ENCODE results near the gene CNDP1.

CNDP1 gene

DNA sequence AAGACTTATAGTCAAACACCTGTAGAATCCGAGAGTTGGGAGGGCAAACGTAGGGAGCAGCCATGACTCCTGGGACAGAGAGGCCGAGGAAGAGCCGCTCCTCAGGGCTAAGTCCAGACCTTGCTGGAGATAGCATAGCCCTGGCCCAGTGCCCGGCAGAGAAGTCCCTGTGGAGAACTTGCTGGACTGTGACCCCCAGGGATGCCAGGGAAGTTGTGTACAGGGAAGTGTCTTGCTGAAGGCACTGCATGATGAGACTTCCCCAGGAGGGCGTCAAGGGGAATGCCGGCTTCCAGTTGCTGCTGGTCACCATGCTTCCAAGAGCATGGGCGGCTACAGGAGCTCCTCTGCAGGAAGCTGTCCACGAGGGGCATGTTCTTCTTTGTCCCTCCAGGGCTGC lies 8.6 kb upstream of the CNDP1 start:
- Mint-ChIP-seq H3K27ac (no peak overlapping the region), H3K4me3 (no peak overlapping the region), H3K27me3 (no peaks in the 10 kb centered on the region), H3K9me3 (no peaks in the 10 kb centered on the region), H3K36me3 (peaks cover 9% of the 10 kb centered on the region), H3K4me1 (no peaks in the 10 kb centered on the region)

DNA sequence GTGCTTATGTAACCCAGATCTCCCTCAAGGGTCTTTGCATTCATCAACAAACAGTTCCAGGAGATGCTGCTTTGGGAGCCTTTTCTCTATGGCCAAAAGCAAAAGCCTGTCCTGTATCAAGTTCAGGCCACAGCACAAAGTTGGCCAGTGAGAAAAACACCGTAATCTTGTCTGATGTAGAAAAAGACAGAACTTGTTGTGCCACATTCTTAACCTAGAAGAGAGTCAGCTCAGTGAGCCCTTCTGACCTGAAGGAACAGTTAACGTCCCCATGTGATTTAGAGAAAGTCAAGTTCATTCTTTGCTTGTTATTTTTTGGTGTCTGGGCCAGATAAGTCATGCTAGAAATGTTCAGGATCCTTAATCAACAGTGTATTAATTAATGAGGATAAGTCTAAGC lies 7.8 kb upstream of the CNDP1 start:
- H3K27ac Mint-ChIP-seq, result no peak overlapping the region
- H3K27me3 Mint-ChIP-seq, result no peaks in the 10 kb centered on the region
- H3K9me3 Mint-ChIP-seq, result no peaks in the 10 kb centered on the region

DNA sequence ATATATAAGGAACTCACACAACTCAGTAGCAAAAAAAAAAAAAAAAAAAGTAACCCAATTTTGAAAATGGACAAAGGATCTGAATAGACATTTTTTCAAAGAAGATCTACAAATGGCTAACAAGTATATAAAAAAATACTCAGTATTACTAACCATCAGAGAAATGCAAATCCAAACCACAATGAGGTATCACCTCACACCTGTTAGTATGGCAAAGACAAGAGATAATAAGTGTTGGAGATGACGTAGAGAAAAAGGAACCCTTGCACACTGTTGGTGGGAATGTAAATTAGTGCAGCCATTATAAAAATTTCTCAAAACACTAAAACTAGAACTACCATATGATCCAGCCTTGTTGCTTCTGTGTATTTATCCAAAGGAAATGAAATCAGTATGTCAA lies 5.8 kb upstream of the CNDP1 start:
- no peaks in the 10 kb centered on the region for H3K4me1 Mint-ChIP-seq
- no peaks in the 10 kb centered on the region for H3K9me3 Mint-ChIP-seq
- H3K27ac Mint-ChIP-seq, result no peak overlapping the region
- H3K36me3 Mint-ChIP-seq, result peaks cover 2% of the 10 kb centered on the region
- no peak overlapping the region for H3K4me3 Mint-ChIP-seq
- no peaks in the 10 kb centered on the region for H3K27me3 Mint-ChIP-seq

More for the DNA sequence above, 7.8 kb upstream of the CNDP1 start:
- Mint-ChIP-seq H3K4me3 (no peak overlapping the region), H3K4me1 (no peaks in the 10 kb centered on the region), H3K36me3 (peaks cover 2% of the 10 kb centered on the region)

DNA sequence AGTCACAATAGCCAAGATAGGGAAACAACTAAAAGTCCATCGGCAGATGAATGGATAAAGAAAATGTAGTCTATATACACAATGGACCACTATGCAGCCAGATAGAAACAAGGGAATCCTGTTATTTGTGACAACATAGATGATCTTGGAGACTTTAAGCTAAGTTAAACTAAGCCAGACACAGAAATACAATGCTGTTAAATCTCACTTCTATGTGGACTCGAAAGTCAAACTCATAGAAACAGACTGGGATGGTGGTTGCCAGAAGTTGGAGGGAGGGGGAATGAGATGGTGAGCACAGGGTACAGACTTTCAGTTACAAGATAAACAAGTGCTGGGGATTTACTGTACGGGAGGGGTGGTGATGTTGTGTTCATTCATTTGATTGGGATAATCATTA lies 5.4 kb upstream of the CNDP1 start:
- Mint-ChIP-seq H3K9me3 (no peaks in the 10 kb centered on the region), H3K27ac (no peak overlapping the region), H3K4me3 (no peak overlapping the region), H3K27me3 (no peaks in the 10 kb centered on the region), H3K36me3 (peaks cover 2% of the 10 kb centered on the region), H3K4me1 (no peaks in the 10 kb centered on the region)

DNA sequence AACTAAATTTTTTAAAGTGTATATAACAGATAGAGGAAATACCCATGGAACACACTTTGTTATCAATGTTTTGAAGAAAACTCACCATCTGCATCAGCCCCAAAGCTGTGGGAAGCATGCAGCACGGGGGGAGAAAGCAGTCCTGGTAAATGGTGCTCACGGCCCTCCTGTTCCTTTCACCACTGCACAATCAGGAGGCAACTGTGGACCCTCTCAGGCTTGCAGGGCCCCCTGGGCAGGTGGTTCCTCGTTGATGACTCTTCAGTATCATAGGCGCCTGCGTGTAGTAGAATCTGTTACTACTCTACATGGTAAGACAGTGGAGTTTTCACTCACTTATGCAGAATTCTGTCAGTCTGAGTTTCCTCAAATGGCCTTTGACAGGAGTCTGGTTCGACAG lies 4.9 kb upstream of the CNDP1 start:
- Mint-ChIP-seq H3K4me3 (no peak overlapping the region), H3K27ac (no peak overlapping the region), H3K4me1 (no peaks in the 10 kb centered on the region), H3K9me3 (no peaks in the 10 kb centered on the region), H3K27me3 (no peaks in the 10 kb centered on the region), H3K36me3 (peaks cover under 1% of the 10 kb centered on the region)

DNA sequence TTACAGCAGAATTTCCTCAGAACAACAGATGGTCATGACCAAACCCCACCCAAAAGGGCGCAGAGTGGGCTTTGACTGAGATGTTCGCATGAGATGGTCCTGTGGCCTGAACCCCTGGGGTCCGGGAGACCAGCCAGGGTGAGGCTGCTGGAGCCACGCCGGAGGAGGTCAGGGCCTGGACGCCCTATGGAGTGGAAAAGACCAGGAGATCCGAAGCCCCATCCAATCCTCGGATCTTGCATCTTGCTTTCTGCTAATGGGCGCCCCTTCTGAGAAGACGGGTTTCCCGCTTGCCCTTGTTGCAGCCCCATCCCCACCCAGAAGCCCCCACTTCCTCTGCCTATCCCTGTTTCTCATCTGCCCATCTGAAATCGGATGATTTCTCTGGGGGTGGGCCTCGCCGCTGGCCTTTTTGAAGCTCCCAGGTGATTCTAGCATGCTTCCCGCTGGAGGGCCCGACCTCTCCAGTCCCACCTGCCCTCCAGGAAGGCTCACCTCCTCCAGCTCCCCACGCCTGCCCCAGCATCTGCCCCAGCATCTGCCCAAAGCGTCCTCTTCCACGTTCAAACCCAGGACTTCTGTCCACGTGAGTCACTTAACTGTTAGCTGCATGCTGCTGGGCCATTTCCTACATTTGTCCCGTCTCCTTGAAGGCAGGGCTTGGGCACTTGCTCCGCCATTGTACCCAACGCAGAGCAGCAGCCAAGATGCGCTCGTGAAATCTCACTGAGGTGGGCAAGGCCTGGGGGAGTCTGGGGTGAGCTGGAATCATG lies 4.3 kb upstream of the CNDP1 start:
- no peak overlapping the region for H3K27ac Mint-ChIP-seq
- H3K9me3 Mint-ChIP-seq, result no peaks in the 10 kb centered on the region
- no peaks in the 10 kb centered on the region for H3K27me3 Mint-ChIP-seq
- H3K4me1 Mint-ChIP-seq, result no peaks in the 10 kb centered on the region
- H3K36me3 Mint-ChIP-seq, result no peaks in the 10 kb centered on the region
- H3K4me3 Mint-ChIP-seq, result no peak overlapping the region

DNA sequence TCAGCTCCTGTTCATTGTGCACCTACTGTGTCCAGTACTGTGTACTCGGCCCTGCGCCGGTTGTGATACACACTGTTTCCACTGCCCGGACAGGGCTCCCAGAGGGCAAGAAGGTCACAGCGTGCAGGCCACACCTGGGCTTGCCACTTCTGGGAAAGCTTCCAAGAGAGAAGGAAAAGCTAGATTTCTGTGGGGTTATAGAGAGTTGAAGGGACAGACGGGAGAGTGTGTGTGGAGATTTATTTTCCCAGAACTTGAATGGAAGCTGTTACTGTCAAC lies 3.8 kb upstream of the CNDP1 start:
- no peaks in the 10 kb centered on the region for H3K4me1 Mint-ChIP-seq
- no peak overlapping the region for H3K27ac Mint-ChIP-seq
- H3K4me3 Mint-ChIP-seq, result no peak overlapping the region
- H3K36me3 Mint-ChIP-seq, result no peaks in the 10 kb centered on the region
- H3K9me3 Mint-ChIP-seq, result no peaks in the 10 kb centered on the region
- no peaks in the 10 kb centered on the region for H3K27me3 Mint-ChIP-seq

DNA sequence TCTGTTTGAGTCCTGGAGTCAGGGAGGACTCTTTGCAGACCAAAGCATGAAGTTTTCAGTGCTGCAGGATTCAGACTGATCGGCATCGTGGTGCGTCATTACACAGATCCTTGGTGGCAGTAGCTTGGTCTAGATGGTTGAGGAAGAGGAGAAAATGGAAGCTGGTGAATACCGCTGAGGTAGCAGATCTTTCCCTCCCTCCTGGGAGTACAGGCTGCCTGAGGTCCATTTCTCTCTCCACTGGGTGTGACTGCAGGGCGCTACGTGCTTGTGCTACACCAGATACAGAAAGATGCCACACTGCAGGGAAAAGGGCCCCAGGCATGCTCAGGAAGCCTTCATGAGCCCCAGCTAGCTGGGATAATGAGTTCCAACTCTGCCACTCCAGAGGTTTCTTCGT lies 3.3 kb upstream of the CNDP1 start:
- no peak overlapping the region for H3K27ac Mint-ChIP-seq
- H3K4me3 Mint-ChIP-seq, result no peak overlapping the region
- H3K27me3 Mint-ChIP-seq, result no peaks in the 10 kb centered on the region
- no peaks in the 10 kb centered on the region for H3K4me1 Mint-ChIP-seq
- no peaks in the 10 kb centered on the region for H3K36me3 Mint-ChIP-seq
- H3K9me3 Mint-ChIP-seq, result no peaks in the 10 kb centered on the region

DNA sequence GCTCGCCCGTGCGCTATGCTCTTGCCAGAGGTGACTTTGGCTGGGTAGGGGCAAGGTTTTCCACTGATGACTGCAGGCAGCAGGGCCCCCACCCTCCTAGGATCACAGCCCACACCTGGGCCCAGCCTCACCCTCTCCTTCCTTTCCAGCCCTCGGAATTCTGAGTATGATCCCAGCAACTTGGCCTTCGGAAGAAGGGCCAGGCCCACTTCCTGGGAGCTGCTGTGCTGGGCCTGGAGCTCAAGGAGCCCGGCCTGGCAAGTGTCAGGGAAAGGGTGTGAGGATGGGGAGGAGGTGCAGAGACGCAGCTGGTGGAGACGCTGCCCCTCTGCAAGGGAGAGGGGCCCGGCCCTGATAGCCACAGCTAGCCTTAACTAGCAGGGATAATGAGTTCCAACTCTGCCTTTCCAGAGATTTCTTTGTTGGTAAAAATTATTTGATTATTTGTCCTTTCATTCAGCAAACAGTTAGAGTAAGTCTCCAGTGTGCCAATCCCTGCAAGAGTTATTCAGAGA lies 1.7 kb upstream of the CNDP1 start:
- H3K4me3 Mint-ChIP-seq, result no peak overlapping the region
- no peaks in the 10 kb centered on the region for H3K9me3 Mint-ChIP-seq
- no peaks in the 10 kb centered on the region for H3K27me3 Mint-ChIP-seq
- H3K27ac Mint-ChIP-seq, result no peak overlapping the region
- no peaks in the 10 kb centered on the region for H3K36me3 Mint-ChIP-seq
- H3K4me1 Mint-ChIP-seq, result no peaks in the 10 kb centered on the region

DNA sequence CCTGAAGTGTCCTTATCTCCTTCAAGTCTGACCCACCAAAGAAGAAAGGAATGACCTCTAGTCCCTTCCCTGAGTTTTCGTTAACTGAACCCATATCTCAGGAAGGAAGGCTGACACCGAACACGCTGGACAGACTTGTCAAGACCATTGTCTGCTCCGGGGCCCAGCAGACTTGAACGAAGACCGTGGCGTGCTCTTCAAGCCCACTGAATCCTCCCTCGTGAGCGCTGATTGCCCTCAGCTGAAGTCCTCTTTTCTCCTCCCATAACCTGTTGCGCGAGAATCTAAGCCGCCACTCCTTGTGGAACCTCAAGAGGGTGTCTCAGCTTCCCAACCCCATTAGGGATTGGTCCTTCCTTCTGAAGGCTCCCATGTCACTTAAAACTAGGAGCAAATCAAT lies 634 bp upstream of the CNDP1 start:
- Mint-ChIP-seq H3K36me3 (no peaks in the 10 kb centered on the region), H3K27ac (no peak overlapping the region), H3K4me3 (no peak overlapping the region), H3K9me3 (no peaks in the 10 kb centered on the region), H3K4me1 (no peaks in the 10 kb centered on the region), H3K27me3 (no peaks in the 10 kb centered on the region)

DNA sequence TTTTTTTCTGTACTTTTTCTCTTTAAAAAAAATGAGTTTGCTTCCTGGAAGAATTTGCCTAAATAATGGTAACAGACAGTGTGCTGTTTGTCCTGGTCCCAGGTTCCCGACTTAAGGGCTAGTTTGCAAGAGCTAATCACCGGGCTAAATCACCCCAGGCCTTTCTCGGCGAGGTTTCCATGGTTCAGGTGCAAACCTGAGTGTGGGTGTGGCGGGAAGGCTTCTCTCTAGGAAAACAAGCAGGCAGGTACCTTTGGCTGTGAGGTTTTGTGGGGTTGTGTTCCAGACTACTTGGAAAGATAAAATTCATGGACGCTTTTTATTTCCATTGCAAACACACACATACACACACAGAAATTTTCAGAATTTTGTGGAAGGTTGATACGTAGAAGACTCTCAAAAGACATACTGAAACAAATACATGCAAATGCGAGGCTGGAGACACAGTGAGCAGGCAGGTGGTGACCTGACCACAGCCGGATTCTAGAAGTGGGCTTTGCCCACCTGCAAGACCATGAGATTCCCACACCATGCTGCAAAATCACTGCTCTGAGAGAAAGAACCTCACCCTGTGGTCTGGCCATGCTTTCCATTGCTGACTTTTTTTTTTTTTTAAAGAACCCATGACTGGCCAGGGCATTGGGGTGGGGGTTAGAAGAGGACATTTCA lies 815 bp downstream of the CNDP1 start:
- Mint-ChIP-seq H3K27ac (no peak overlapping the region), H3K4me1 (no peaks in the 10 kb centered on the region), H3K4me3 (no peak overlapping the region), H3K9me3 (no peaks in the 10 kb centered on the region), H3K27me3 (no peaks in the 10 kb centered on the region), H3K36me3 (no peaks in the 10 kb centered on the region)

DNA sequence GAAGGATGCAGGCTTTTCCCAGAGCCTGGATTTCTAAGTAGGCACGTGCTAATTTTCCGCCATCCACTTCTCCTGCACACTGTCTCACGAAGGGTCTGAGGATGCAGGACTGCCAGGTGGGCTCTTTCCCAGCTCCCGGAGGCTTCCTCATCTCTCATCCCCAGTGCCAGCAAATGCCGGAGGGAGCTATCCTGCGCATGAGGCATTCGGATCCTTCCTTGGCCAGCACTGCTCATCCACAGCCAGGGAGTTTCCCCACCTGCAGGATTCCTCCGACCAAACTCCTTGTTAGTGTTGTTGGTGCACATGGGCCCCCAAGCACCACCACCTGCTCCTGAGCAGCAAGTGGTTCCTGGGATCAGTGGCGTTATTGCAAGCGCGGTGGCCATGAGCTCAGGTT lies 5.0 kb downstream of the CNDP1 start:
- H3K4me1 Mint-ChIP-seq, result no peaks in the 10 kb centered on the region
- no peak overlapping the region for H3K4me3 Mint-ChIP-seq
- H3K27ac Mint-ChIP-seq, result no peak overlapping the region
- peaks cover 1% of the 10 kb centered on the region for H3K27me3 Mint-ChIP-seq
- H3K36me3 Mint-ChIP-seq, result no peaks in the 10 kb centered on the region
- H3K9me3 Mint-ChIP-seq, result no peaks in the 10 kb centered on the region

DNA sequence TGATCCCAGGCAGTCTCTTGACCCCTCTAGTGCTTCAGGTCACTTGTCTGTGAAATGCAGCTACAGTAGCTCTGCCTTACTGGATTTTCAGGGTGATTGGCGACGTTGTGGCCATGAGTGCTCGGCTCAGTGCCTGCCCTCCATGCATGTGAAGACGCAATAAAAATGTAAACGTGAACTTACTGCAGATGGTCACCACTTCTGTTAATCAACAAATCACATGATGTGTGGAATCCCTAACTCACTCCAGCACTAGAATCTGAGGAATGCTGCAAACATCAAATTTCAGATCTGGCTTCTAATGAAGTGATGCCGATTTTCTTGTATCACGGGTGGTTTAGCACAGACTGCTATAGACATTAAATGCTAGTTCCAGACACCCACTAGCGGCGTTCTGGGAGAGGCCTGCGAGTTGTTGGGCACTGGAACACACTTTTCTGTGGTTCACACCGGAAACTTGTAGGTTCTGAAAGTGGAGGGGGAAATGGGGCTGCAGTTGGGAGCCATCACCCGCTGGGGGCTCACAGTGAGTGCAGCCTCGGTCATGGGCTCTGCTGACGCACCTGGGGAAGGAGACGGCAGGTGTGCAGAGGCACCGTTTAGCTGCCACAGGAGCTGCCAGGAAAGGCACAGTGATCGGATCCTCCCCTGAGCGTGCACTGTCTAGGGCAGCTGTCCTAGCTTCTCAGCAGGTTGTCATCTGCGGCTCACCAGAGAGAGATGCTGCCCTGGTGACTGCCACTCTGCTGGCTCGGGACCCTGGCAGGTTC lies 6.5 kb downstream of the CNDP1 start:
- H3K9me3 Mint-ChIP-seq, result no peaks in the 10 kb centered on the region
- H3K4me3 Mint-ChIP-seq, result no peak overlapping the region
- no peak overlapping the region for H3K27ac Mint-ChIP-seq
- peaks cover 1% of the 10 kb centered on the region for H3K27me3 Mint-ChIP-seq
- no peaks in the 10 kb centered on the region for H3K36me3 Mint-ChIP-seq
- H3K4me1 Mint-ChIP-seq, result no peaks in the 10 kb centered on the region

DNA sequence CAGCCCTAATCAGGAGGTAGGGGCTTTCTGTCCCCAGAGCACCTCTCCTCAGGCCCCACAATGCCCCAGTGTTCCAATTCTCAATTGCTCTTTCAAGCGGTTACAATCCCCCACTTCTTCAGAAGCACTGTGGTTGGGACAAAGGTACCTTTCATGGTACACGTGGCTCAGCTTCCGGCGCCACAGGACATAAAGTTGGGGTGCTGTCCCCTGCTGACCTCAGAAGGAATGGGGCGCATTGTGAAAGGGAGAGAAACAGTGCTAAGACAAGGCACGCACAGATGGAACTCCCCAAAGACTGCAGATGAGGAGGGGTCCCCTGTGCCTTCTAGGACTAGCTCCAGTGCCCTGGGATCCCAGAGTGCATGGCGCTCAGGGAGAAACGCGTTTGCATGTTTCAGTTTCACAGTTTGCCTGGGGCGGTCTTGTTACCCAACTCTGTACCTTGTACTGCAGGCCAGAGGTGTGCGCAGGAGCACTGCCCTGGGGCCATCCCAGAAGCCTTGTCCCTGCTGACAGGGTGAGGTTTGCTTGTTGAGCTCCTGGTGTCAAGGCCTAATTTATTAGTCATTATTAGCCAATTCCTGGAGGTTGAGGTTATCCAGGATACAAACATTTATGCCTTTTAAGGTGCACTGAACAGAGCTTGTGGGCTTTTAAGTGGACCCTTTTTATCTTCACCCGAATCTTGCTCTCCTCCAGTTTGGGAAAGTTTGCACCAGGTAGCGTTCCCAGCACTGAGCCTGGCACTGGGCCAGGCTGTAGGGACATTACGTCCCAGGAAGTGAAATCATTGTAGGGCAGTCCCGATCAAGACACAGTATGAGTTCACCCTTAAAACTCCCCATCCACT lies 7.6 kb downstream of the CNDP1 start:
- Mint-ChIP-seq H3K9me3 (no peaks in the 10 kb centered on the region), H3K4me1 (no peaks in the 10 kb centered on the region), H3K27me3 (peaks cover 1% of the 10 kb centered on the region), H3K27ac (no peak overlapping the region), H3K4me3 (no peak overlapping the region), H3K36me3 (no peaks in the 10 kb centered on the region)

DNA sequence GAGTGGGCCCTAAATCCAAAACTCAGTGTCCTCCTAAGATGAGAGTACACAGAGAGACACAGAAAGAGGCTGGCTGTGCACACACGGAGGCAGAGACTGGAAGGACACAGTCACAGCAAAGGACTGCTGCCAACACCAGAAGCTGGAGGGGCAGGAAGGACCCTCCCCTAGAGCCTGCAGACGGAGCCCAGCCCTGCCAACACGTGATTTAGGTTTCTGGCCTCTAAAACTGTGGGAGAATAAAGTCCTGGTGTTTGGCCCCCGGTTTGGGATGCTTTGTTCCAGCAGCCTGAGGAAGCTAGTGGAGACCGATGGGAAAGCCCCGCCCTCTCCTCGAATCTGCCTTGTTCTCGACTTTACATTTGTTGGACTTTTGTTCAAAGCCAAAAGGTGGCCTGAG lies 10.6 kb downstream of the CNDP1 start:
- H3K4me1 Mint-ChIP-seq, result no peaks in the 10 kb centered on the region
- no peaks in the 10 kb centered on the region for H3K36me3 Mint-ChIP-seq
- H3K4me3 Mint-ChIP-seq, result no peak overlapping the region
- H3K9me3 Mint-ChIP-seq, result no peaks in the 10 kb centered on the region
- H3K27ac Mint-ChIP-seq, result no peak overlapping the region
- peaks cover 1% of the 10 kb centered on the region for H3K27me3 Mint-ChIP-seq

Data from activated naive CD4-positive, alpha-beta T cell treated with anti-CD3 and anti-CD28 coated beads, Interleukin-2, amount 50 U/mL, for 24 hours (primary cell).